HepG2 (cell line): ENCODE results near the gene PCSK6. TPM values are rescaled to one million over a fixed set of nuclear protein-coding genes. Genes with fewer than 3 reads are reported as not detected.
A peak's percentile ranks its signal among the peaks of the same experiment; 100 is the strongest.

ENCODE experiments used
- GATAD2A ChIP-seq: IDR thresholded peaks from 2 replicates; pipeline ENCODE4 v1.6.1; 2016
- PHF21A ChIP-seq: sonication (generic); formaldehyde crosslinking; IDR thresholded peaks from 2 replicates; pipeline ENCODE4 v1.5.0; 2020; ENCODE audit warnings: mild to moderate bottlenecking, missing genetic modification reagents
- REL ChIP-seq: sonication (generic); formaldehyde crosslinking; conservative IDR thresholded peaks from 2 replicates; pipeline ENCODE4 v1.8.0; 2022; ENCODE audit warnings: mild to moderate bottlenecking, missing genetic modification reagents, moderate library complexity
- SALL2 ChIP-seq: sonication (generic); formaldehyde crosslinking; IDR thresholded peaks from 2 replicates; pipeline ENCODE4 v1.8.1; 2023; ENCODE audit warnings: mild to moderate bottlenecking, missing genetic modification reagents, inconsistent platforms
- SATB2 ChIP-seq: sonication (generic); formaldehyde crosslinking; IDR thresholded peaks from 2 replicates; pipeline ENCODE4 v1.5.0; 2020; ENCODE audit warnings: missing genetic modification reagents
- SP2 ChIP-seq: sonication (generic); formaldehyde crosslinking; IDR thresholded peaks from 2 replicates; pipeline ENCODE4 v1.5.1; 2020; ENCODE audit warnings: mild to moderate bottlenecking, missing genetic modification reagents
- SRY ChIP-seq: sonication (generic); formaldehyde crosslinking; IDR thresholded peaks from 2 replicates; pipeline ENCODE4 v1.8.0; 2022; ENCODE audit warnings: mild to moderate bottlenecking, missing genetic modification reagents
- ZBTB7A ChIP-seq: sonication (generic); formaldehyde crosslinking; IDR thresholded peaks from 2 replicates; pipeline ENCODE4 v1.8.0; 2022; ENCODE audit warnings: mild to moderate bottlenecking, missing genetic modification reagents
- ZC3H13 ChIP-seq: sonication (generic); formaldehyde crosslinking; IDR thresholded peaks from 2 replicates; pipeline ENCODE4 v1.8.1; 2023; ENCODE audit warnings: mild to moderate bottlenecking, missing genetic modification reagents, moderate library complexity
- ZMYM2 ChIP-seq: sonication (generic); formaldehyde crosslinking; IDR thresholded peaks from 2 replicates; pipeline ENCODE4 v1.8.0; 2022; ENCODE audit warnings: mild to moderate bottlenecking, missing genetic modification reagents
- ZNF232 ChIP-seq: sonication (generic); formaldehyde crosslinking; IDR thresholded peaks from 2 replicates; pipeline ENCODE4 v1.4.0; 2020; ENCODE audit warnings: missing genetic modification reagents, borderline replicate concordance
- ZNF546 ChIP-seq: sonication (generic); formaldehyde crosslinking; conservative IDR thresholded peaks from 2 replicates; pipeline ENCODE4 v1.8.1; 2023; ENCODE audit warnings: mild to moderate bottlenecking, missing genetic modification reagents
- polyA plus RNA-seq, 8 experiments: library from polyadenylated mRNA; depleted of rRNA in 3 of 8; stranded (reverse) in 7 of 8; unstranded in 1 of 8; fragments of >200 nt; fragmentation: Illumina TruSeq in 4 of 8; extraction: Trizol in 4 of 8; gene quantifications; 2 replicates each; pipeline versions ENCODE4 v1.2.1 to v1.2.3, GENCODE V29; 2011 to 2016; ENCODE audit warnings: low read depth in 4 of 8, missing spikeins in 1 of 8, mixed read lengths in 1 of 8; ENCODE audit not compliant: insufficient read depth in 1 of 8
- total RNA-seq, 5 experiments: library from RNA; depleted of rRNA; stranded (reverse); fragments of >200 nt; fragmentation: Illumina TruSeq; extraction: Trizol; gene quantifications; 2 replicates each; pipeline ENCODE4 v1.2.3, GENCODE V29; 2016; ENCODE audit warnings: low read depth in 1 of 5
- TF ChIP-seq, protein P1 (sequence below): sonication (generic); formaldehyde crosslinking; IDR thresholded peaks from 2 replicates; pipeline ENCODE4 v1.8.1; 2022; ENCODE audit warnings: low read depth, mild to moderate bottlenecking, missing genetic modification reagents
- TF ChIP-seq, protein P2 (sequence below): sonication (generic); formaldehyde crosslinking; IDR thresholded peaks from 2 replicates; pipeline ENCODE4 v1.5.1; 2020; ENCODE audit warnings: missing genetic modification reagents, mild to moderate bottlenecking, borderline replicate concordance
- TF ChIP-seq, protein P3 (sequence below): sonication (generic); formaldehyde crosslinking; IDR thresholded peaks from 2 replicates; pipeline ENCODE4 v1.4.0; 2020; ENCODE audit warnings: missing genetic modification reagents
- TF ChIP-seq, protein P4 (sequence below): sonication (generic); formaldehyde crosslinking; IDR thresholded peaks from 2 replicates; pipeline ENCODE4 v1.5.0; 2020; ENCODE audit warnings: missing genetic modification reagents
- TF ChIP-seq, protein P5 (sequence below): fragments of 450-650 bp; IDR thresholded peaks from 2 replicates; pipeline ENCODE4 v1.6.1; 2016

Gene PCSK6
- total and polyA plus RNA-seq, 2 of the 13 experiments (the other 11 are each of a cell fraction or from before 2014, with no cell fraction given) = 56.5 to 155 TPM

DNA sequence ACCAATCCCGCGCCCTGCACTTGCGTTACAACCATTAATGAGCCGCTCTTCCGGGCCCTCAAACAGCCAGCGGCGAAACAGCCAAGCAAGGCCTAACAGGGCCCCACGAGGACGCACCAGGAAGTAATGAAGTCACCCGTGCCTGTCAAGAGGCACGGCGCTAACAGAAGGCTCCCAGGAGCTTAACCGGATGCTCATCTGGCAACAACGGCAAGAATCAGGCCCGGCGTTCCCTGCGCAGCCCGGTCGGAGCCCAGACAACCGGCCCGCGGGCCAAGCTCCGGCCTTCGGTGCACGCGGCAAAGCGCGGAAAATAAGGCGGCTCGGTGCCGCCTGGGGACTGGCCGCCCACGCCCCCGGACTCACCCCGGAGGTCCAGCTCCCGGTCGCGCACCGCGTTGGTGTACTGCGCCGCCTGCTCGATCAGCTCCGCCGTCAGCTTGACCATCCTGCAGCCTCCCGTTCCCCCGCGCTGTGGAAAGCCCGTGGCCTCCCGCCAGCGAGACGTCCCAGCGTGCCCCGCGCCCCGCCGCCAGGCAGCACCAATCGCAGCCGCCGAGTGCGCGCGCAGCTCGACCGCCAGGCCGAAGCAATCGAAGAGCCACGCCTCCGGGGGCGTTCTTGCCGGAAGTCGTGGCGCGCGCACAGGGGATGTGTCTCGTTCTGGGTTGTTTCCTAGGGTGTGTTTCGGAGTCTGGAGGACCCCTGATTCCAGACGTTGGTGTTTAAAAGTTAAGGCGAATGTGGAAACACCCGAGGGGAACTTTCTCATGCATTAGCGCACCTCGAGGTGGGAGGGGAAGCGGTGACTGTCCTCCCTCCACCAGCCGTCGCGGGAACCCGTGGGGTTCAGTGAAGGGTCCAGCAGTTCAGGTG, 194.5 kb downstream of the PCSK6 start, which contains the start of gene SNRPA1 (continued):
- TF ChIP-seq SP2 (CRISPR knock-in tag) (peak; percentile 65), ZMYM2 (CRISPR knock-in tag) (no peak), ZBTB7A (CRISPR knock-in tag) (peak; percentile 60; the same call in 1 of the 2 replicates), PHF21A (CRISPR knock-in tag) (no peak), ZNF232 (CRISPR knock-in tag) (peak; percentile 30; the same call in 1 of the 2 replicates), SRY (CRISPR knock-in tag) (peak; percentile 89), GATAD2A (CRISPR knock-in tag) (peak; percentile 41), ZC3H13 (peak; percentile 98), SATB2 (CRISPR knock-in tag) (no peak; the same call in 1 of the 2 replicates), SALL2 (CRISPR knock-in tag) (peak; percentile 95), REL (CRISPR knock-in tag) (peak; percentile 57; the same call in 1 of the 2 replicates), ZNF546 (CRISPR knock-in tag) (peak; percentile 93)
- TF ChIP-seq, protein P1, sequence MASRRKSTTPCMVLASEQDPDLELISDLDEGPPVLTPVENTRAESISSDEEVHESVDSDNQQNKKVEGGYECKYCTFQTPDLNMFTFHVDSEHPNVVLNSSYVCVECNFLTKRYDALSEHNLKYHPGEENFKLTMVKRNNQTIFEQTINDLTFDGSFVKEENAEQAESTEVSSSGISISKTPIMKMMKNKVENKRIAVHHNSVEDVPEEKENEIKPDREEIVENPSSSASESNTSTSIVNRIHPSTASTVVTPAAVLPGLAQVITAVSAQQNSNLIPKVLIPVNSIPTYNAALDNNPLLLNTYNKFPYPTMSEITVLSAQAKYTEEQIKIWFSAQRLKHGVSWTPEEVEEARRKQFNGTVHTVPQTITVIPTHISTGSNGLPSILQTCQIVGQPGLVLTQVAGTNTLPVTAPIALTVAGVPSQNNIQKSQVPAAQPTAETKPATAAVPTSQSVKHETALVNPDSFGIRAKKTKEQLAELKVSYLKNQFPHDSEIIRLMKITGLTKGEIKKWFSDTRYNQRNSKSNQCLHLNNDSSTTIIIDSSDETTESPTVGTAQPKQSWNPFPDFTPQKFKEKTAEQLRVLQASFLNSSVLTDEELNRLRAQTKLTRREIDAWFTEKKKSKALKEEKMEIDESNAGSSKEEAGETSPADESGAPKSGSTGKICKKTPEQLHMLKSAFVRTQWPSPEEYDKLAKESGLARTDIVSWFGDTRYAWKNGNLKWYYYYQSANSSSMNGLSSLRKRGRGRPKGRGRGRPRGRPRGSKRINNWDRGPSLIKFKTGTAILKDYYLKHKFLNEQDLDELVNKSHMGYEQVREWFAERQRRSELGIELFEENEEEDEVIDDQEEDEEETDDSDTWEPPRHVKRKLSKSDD = peak; percentile 94
- TF ChIP-seq, protein P2, sequence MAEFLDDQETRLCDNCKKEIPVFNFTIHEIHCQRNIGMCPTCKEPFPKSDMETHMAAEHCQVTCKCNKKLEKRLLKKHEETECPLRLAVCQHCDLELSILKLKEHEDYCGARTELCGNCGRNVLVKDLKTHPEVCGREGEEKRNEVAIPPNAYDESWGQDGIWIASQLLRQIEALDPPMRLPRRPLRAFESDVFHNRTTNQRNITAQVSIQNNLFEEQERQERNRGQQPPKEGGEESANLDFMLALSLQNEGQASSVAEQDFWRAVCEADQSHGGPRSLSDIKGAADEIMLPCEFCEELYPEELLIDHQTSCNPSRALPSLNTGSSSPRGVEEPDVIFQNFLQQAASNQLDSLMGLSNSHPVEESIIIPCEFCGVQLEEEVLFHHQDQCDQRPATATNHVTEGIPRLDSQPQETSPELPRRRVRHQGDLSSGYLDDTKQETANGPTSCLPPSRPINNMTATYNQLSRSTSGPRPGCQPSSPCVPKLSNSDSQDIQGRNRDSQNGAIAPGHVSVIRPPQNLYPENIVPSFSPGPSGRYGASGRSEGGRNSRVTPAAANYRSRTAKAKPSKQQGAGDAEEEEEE (CRISPR knock-in tag) = no peak
- TF ChIP-seq, protein P3, sequence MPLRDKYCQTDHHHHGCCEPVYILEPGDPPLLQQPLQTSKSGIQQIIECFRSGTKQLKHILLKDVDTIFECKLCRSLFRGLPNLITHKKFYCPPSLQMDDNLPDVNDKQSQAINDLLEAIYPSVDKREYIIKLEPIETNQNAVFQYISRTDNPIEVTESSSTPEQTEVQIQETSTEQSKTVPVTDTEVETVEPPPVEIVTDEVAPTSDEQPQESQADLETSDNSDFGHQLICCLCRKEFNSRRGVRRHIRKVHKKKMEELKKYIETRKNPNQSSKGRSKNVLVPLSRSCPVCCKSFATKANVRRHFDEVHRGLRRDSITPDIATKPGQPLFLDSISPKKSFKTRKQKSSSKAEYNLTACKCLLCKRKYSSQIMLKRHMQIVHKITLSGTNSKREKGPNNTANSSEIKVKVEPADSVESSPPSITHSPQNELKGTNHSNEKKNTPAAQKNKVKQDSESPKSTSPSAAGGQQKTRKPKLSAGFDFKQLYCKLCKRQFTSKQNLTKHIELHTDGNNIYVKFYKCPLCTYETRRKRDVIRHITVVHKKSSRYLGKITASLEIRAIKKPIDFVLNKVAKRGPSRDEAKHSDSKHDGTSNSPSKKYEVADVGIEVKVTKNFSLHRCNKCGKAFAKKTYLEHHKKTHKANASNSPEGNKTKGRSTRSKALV (CRISPR knock-in tag) = peak; percentile 83
- TF ChIP-seq, protein P4, sequence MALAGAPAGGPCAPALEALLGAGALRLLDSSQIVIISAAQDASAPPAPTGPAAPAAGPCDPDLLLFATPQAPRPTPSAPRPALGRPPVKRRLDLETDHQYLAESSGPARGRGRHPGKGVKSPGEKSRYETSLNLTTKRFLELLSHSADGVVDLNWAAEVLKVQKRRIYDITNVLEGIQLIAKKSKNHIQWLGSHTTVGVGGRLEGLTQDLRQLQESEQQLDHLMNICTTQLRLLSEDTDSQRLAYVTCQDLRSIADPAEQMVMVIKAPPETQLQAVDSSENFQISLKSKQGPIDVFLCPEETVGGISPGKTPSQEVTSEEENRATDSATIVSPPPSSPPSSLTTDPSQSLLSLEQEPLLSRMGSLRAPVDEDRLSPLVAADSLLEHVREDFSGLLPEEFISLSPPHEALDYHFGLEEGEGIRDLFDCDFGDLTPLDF = peak; percentile 93
- TF ChIP-seq, protein P5, sequence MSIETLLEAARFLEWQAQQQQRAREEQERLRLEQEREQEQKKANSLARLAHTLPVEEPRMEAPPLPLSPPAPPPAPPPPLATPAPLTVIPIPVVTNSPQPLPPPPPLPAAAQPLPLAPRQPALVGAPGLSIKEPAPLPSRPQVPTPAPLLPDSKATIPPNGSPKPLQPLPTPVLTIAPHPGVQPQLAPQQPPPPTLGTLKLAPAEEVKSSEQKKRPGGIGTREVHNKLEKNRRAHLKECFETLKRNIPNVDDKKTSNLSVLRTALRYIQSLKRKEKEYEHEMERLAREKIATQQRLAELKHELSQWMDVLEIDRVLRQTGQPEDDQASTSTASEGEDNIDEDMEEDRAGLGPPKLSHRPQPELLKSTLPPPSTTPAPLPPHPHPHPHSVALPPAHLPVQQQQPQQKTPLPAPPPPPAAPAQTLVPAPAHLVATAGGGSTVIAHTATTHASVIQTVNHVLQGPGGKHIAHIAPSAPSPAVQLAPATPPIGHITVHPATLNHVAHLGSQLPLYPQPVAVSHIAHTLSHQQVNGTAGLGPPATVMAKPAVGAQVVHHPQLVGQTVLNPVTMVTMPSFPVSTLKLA = peak; percentile 82
